HG03442 (cell line): ENCODE measurements around the gene GINS2.

Experiments
- ATAC-seq: cut with Tn5 transposase; IDR thresholded peaks from one replicate; pipeline ENCODE4 v1.9.1; 2021; ENCODE audit warnings: mild to moderate bottlenecking, moderate library complexity; ENCODE audit not compliant: unreplicated experiment

Gene GINS2

DNA sequence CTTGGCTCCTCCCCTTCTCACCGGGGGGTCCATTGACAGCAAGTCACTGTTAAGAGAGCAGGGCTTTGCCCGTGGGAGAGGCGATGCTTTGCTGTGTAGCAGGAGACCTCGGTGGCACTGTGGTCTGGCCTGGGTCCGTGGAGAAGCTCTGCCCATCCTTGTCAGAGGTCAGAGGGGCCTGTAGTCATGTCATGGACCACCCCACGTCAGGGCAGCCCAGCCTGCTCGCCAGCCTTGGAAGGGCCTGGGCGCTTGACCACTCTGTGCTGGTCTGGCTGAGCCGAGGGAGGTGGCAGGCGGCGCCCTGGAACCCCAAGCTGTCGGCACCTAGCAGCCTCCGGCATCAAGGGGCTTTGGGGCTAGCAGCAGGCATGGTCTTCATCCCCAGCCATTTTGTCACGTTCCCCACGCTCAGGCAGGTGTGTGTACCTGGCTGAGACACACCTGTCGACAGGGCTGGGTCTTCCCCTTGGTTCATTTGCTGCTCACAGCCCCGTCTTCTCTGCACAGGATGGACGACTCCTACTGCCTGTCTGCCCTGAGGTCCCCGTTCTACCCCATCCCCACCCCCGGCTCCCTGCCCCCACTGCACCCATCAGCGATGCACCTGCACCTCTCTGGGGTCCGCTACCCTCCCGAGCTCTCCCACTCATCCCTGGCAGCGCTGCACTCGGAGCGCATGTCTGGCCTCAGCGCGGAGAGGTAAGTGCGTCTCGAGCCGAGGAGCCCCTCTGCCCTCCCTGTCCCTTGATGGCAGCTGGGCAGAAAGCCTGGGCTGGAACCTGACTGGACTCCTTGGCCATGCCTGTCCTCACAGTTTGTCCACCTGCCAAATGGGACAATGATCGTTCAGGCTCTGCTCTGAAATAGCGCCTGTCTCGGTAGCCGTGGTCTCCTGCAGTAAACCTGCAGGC lies 33.3 kb downstream of the GINS2 start:
- no peak for ATAC-seq

DNA sequence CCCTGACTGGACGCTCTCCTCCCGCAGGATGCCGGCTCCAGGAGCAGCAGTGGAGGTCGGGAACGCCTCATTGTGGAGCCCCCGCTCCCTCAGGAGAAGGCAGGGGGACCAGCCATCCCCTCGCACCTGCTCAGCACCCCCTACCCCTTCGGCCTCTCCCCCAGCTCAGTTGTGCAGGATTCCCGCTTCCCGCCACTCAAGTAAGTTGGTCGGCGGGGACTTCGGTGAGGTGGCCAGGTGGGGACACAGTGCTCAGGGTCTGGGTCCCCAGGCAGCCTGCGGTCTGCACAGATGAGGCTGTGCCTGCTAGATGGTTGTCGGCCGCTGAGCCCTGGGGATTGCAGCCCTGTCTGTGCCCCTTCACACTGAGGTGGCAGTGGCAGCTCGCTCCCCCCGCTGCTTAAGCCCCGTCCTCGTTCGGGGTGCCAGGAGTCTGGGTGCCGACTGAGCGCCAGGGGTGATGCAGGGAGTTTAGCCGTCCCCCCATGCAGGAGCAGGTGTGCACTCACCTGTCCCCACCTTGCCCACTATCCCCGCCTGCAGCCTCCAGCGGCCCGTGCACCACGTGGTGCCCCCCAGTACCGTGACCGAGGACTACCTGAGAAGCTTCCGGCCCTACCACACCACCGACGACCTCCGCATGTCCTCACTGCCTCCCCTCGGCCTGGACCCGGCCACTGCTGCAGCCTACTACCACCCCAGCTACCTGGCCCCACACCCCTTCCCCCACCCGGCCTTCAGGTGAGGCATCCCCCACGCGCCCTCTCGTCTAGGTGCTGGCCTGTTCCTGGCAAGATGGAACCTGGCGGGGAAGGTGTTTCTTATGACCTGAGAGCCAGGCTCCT lies 34.3 kb downstream of the GINS2 start:
- no peak for ATAC-seq

GRCh38 chr16:85653290-85653891 lies 35.4 kb downstream of the GINS2 start:
- ATAC-seq: no peak

DNA sequence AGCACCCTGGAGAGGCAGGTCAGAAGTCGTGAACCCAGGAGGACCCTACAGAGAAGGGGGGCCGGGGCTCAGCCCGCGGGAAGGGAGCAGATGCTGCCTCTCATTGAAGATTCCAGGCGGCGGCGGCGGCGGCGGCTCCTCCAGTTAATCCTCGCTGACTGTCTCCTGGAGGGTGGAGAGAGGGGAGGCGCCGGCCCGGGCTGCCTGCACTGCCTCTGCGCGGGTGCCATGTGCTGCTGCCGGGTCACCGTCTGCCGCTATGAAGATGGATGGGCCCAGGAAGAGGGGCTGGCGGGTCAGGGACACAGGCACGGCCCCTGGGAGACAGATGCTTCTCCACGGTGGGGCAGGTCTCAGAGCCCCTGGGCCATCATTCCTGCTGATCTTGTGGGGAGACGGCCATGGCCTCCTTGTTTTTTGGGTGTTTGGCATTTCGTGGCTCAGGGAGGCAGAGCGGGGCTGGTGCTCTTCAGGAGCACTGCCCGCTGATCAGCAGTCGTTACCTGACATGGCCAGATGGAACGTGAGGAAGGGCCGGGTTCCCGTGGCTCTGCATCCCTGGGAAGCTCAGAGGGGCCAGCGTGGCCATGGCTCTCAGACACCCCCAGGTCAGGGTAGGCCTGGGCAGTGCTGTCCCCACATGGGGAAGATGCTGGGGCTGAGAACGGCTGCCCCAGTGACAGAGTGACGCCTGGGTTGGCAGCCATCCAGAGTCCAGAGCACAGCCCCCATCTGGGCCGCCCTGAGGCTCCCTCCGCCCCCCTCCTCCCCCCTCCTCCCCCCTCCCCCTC lies 36.1 kb downstream of the GINS2 start:
- ATAC-seq: no peak

GRCh38 chr16:85651629-85652430 lies 36.9 kb downstream of the GINS2 start:
- ATAC-seq: no peak

DNA sequence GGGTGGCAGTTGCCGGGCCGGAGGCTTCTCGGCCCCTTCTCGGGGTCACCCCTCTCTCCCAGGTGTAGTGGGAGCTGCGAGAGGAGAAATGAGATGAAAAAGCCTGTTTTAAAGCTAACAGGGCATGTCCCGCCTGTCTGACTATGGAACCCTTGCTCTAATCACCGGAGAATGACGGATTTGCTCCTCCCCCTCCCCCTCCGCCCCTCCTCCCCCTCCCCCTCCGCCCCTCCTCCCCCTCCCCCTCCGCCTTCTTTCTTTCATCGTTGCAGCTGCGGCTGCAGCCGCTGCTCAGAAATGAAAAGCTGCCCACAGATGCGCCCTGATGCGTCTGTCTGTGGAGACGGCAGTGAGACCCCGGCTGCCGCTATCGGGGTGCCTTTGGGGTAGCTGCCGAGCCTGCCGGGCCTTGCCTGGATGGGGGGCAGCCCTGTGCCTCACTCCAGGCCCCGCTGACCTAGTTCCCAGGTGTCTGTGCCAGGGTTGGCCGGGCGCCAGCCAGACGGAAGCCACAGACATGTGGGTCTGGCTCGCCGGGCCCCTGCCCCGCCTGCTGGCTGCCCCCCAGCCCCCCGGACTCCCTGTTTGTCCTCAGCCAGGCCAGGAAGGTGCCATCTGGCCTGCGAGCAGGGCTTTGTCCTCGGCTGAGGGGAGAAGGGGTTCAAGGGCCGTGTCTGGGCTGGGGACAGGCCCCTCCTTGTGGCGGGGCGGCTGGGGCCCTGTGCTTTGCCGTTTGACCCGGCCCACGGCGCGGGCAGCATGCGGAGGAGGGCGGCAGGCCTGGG lies 37.7 kb downstream of the GINS2 start:
- ATAC-seq: no peak

DNA sequence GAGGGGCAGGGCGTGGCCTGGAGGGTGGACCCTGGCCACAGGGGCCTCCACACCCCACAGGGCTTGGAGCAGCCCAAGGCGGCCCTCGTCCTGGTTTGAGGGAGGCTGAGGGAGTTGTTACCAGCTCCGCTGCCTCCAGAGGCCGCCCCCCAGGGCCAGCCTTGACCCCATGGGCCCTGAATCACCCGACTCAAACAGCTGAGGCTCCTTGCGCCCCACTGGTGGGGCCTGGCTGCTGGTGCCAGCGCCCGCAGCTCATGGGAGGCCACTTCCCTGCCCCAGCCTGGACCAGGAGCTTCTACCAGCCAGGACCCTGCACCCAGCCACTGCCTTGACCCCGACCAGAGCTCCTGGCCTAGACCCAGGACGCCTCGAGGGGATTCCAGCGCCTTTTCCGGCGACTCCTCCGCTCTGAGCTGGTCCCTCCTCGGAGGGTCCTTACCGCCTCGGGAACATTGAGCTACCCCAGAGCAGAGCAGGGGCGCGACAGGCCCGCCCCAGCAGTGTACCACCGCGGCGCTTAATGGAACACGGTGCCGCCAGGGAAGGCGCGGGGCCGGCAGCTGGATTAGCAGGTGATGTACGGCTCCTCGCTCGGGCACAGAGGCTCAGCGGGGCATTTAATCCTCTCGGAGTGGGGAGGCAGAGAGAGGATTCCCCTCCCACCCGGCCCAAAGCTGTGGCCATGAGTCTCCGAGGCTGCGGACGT lies 38.5 kb downstream of the GINS2 start:
- no peak for ATAC-seq

DNA sequence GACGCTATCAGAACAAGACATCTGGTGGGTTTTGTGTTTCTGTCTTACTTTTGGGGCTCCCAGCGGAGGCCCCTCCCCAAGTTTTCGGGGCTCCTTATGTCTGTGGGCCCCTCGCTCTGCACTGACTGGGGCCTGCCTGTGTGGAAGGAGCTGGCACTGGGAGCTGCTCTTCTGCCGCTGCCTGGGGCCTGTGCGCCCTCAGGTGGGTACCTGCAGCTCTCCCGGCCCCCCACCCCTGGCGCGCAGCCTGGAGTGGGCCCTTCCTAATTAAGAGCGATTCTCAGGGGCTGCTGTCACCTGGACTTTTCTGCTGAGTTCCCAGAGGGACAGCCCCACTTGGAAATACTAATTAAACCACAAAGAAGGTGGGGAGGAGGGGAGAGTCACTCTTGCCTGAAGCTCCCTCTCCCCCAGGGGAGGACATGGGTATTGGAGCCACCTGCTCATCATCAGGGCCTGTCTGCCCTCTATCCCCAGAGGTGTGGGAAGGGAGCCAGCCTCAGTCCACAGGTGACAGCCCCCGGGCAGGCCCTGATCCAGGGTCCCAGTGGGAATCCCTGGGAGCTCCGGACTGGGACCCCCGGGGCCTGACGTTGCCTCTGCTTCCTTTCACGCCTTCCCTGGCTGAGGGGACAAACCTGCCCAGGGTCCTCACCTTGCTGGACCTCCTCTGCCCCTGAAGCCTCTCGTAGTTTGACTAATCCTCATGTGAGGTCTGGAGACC lies 39.2 kb downstream of the GINS2 start:
- ATAC-seq: no peak

GRCh38 chr16:85648805-85649204 lies 39.9 kb downstream of the GINS2 start:
- no peak for ATAC-seq

GRCh38 chr16:85648070-85648714 lies 40.6 kb downstream of the GINS2 start:
- ATAC-seq: no peak

DNA sequence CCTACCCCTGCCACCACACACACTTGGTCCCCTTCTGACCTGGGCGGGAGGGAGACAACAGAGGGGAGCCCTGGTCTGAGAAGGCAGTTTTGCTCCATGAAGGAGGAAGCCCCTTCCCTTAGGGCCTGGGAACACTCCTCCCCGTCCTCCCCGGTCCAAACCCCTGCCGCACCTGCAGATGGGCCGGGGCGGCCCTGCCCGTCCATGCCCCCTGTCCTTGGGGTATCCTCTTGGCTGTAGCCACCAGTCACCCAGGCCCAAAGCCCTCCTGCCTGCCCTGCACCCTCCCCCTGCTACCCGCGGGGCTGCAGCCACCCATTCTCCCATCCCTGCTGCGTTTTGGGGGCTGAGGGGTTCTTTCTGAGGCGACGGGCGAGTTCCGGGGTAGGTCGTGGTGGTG lies 41.8 kb downstream of the GINS2 start:
- ATAC-seq: no peak

DNA sequence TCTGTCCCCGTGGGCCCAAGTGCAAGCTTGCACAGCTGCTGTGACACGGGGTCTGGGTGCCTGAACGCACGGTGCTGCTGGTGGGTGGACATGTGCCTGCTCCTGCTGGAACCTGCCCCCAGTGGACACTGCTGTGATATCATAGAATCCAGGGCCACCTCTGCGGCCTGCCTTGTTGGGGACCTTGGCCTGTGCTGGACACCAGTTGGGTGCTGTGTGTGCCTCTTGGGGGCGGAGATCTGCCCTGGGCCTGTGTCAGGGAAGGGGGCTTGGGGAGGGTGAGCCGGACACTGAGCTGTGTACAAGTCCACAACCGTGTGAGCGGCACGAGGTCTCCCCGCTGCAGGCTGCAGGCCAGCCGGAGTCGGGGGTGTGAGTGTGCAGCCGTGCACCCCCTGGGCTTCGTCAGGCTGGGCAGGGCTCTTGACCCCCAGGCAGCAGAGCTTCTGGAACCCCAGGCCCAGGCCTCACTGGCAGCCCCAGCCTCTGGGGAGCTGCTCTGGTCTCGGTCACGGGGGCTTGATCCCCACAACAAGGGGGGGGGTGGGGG lies 42.3 kb downstream of the GINS2 start:
- ATAC-seq: no peak

- no peak for ATAC-seq
Observed at GRCh38 chr16:85645021-85645589, 43.6 kb downstream of the GINS2 start.

- no peak for ATAC-seq
Observed at GRCh38 chr16:85644093-85644712, 44.6 kb downstream of the GINS2 start.

DNA sequence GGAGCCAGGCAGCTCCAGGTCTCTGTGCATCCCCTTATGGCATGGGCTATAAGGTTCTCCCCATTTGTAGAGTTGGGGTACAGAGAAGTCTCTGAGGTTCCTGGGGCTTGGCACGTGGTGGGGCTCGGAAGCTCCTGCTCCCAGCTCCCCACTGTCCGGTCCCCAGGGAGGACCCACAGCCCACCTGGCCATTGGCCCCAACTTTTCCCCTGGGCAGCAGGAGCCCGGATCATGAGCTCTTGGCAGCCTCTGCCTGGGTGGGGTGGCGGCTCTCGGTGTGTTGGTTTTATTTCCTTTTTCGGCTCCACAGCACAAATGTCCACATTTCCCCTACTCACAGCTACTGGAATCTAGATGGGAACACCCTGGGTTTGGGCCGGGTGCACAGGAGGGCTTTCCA lies 45.1 kb downstream of the GINS2 start:
- no peak for ATAC-seq

- no peak for ATAC-seq
Observed at GRCh38 chr16:85642762-85643358, 45.9 kb downstream of the GINS2 start.
